Measurements from ENCODE around the gene CYSLTR1. TPM values are rescaled to one million over a fixed set of nuclear protein-coding genes. Genes with fewer than 3 reads are reported as not detected.

CYSLTR1 gene
- total and polyA plus RNA-seq, 2 experiments from 2014 or later, result 0.11 to 0.43 TPM

- Histone ChIP-seq H3K36me3 (replicated peaks; ENCODE audit: insufficient read depth, low read depth) (no peaks in the 10 kb centered on the region), H3K27me3 (no peaks in the 10 kb centered on the region), H2AFZ (no peak overlapping the region), H3K4me3 (no peak overlapping the region), H3K4me2 (no peak overlapping the region), H3K4me1 (ENCODE audit: insufficient read depth) (no peaks in the 10 kb centered on the region), H3K79me2 (no peaks in the 10 kb centered on the region), H3K9me2 (replicated peaks; ENCODE audit: insufficient read depth) (no peaks in the 10 kb centered on the region), H4K20me1 (ENCODE audit: insufficient read depth, poor library complexity, severe bottlenecking) (no peaks in the 10 kb centered on the region), H3K9me3 (ENCODE audit: low read depth) (no peaks in the 10 kb centered on the region), H3K27ac (no peak overlapping the region)
- WGBS (ENCODE audit: low lambda C conversion rate, missing lambda C conversion rate), result 50% methylated on average over 1 of the region's 1 CpG
- DNase-seq (ENCODE audit: low spot score), result no peak
- TF ChIP-seq EZH2 (IDR thresholded peaks at IDR 0.05; ENCODE audit: borderline replicate concordance) (no peak), EZH2phosphoT487 (IDR thresholded peaks at IDR 0.05; ENCODE audit: low read depth, severe bottlenecking, unreplicated experiment) (no peak)
- TF ChIP-seq, protein P1, sequence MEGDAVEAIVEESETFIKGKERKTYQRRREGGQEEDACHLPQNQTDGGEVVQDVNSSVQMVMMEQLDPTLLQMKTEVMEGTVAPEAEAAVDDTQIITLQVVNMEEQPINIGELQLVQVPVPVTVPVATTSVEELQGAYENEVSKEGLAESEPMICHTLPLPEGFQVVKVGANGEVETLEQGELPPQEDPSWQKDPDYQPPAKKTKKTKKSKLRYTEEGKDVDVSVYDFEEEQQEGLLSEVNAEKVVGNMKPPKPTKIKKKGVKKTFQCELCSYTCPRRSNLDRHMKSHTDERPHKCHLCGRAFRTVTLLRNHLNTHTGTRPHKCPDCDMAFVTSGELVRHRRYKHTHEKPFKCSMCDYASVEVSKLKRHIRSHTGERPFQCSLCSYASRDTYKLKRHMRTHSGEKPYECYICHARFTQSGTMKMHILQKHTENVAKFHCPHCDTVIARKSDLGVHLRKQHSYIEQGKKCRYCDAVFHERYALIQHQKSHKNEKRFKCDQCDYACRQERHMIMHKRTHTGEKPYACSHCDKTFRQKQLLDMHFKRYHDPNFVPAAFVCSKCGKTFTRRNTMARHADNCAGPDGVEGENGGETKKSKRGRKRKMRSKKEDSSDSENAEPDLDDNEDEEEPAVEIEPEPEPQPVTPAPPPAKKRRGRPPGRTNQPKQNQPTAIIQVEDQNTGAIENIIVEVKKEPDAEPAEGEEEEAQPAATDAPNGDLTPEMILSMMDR (IDR thresholded peaks at IDR 0.05; ENCODE audit: poor library complexity), result no peak
Observed at GRCh38 chrX:78330540-78330939, 3.1 kb upstream of the CYSLTR1 start.

DNA sequence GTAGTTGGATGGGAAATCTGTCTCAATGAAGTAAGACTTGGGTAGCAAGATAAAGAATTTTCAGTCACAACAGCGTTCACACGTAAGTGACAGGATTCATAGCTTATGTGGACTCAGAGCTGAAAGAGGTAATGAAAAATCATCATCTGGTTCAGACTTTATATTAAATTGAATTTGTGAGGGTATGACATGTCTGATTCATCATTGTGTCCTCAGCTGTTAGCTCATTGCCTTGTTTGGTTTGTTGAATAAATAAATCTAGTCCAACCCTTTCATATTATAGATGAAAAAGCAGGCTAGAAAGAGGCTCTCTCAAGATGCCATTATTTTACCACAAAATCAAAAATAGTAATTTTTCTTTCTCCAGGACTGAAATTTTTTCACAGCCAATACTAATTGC, 2.7 kb upstream of the CYSLTR1 start:
- Histone ChIP-seq H3K27ac (no peak overlapping the region), H3K27me3 (no peaks in the 10 kb centered on the region), H3K9me3 (ENCODE audit: low read depth) (no peaks in the 10 kb centered on the region), H3K9me2 (replicated peaks; ENCODE audit: insufficient read depth) (no peaks in the 10 kb centered on the region), H2AFZ (no peak overlapping the region), H3K4me1 (ENCODE audit: insufficient read depth) (no peaks in the 10 kb centered on the region), H3K4me3 (no peak overlapping the region), H3K36me3 (replicated peaks; ENCODE audit: insufficient read depth, low read depth) (no peaks in the 10 kb centered on the region), H3K79me2 (no peaks in the 10 kb centered on the region), H4K20me1 (ENCODE audit: insufficient read depth, poor library complexity, severe bottlenecking) (no peaks in the 10 kb centered on the region), H3K4me2 (no peak overlapping the region)
- TF ChIP-seq EZH2phosphoT487 (IDR thresholded peaks at IDR 0.05; ENCODE audit: low read depth, severe bottlenecking, unreplicated experiment) (no peak), EZH2 (IDR thresholded peaks at IDR 0.05; ENCODE audit: borderline replicate concordance) (no peak)
- TF ChIP-seq, protein P1 (IDR thresholded peaks at IDR 0.05; ENCODE audit: poor library complexity), result no peak
- no peak for DNase-seq (ENCODE audit: low spot score)
- 78% methylated on average over 2 of the region's 2 CpGs for WGBS (ENCODE audit: low lambda C conversion rate, missing lambda C conversion rate)

DNA sequence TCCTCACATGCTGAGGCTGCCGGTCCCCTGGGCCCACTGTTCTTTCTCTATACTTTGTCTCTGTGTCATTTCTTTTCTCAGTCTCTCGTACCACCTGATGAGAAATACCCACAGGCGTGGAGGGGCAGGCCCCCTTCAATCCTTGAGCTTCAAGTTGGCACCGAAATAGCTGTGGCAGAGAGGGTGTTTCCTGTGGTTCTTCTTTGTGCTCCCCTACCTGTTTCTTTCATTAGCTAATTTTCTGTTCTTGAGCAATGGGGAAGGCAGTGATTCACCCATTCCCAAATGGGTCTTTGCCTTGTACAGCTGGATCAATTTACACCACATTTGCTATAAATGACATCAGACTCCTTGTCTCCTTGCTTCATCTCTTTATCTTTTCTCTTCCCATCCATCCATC, 2.1 kb upstream of the CYSLTR1 start:
- H4K20me1 ChIP-seq (ENCODE audit: insufficient read depth, poor library complexity, severe bottlenecking), result no peaks in the 10 kb centered on the region
- no peaks in the 10 kb centered on the region for H3K9me2 ChIP-seq (replicated peaks; ENCODE audit: insufficient read depth)
- no peak overlapping the region for H2AFZ ChIP-seq
- H3K4me1 ChIP-seq (ENCODE audit: insufficient read depth), result no peaks in the 10 kb centered on the region
- TF ChIP-seq EZH2phosphoT487 (IDR thresholded peaks at IDR 0.05; ENCODE audit: low read depth, severe bottlenecking, unreplicated experiment) (no peak), EZH2 (IDR thresholded peaks at IDR 0.05; ENCODE audit: borderline replicate concordance) (no peak)
- TF ChIP-seq, protein P1 (IDR thresholded peaks at IDR 0.05; ENCODE audit: poor library complexity), result no peak
- WGBS (ENCODE audit: low lambda C conversion rate, missing lambda C conversion rate), result 57% methylated on average over 4 of the region's 4 CpGs
- H3K79me2 ChIP-seq, result no peaks in the 10 kb centered on the region
- H3K27ac ChIP-seq, result no peak overlapping the region
- no peak for DNase-seq (ENCODE audit: low spot score)
- H3K27me3 ChIP-seq, result no peaks in the 10 kb centered on the region
- no peak overlapping the region for H3K4me2 ChIP-seq
- no peaks in the 10 kb centered on the region for H3K36me3 ChIP-seq (replicated peaks; ENCODE audit: insufficient read depth, low read depth)
- H3K4me3 ChIP-seq, result no peak overlapping the region
- H3K9me3 ChIP-seq (ENCODE audit: low read depth), result no peaks in the 10 kb centered on the region

DNA sequence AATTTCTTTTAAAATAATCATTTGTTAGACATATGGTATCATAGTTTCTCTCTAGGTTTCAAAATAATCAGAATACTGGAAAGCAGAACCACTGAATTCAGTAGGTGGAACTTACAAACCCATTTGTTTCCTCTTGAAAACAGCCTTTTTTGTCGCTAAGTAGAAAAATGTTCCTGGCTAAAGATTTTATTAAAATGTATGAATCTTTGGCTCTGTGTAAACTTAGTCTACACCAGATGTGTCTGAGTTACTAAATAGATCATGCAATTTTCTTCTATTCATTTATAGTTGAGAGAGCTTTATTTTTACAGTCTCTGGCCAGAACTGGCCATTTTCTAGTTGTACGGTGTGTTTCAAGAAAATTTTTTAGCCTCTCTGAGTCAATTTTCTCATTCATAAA, 1.0 kb downstream of the CYSLTR1 start:
- H3K4me1 ChIP-seq (ENCODE audit: insufficient read depth), result no peaks in the 10 kb centered on the region
- no peak for DNase-seq (ENCODE audit: low spot score)
- no peaks in the 10 kb centered on the region for H3K27me3 ChIP-seq
- no peaks in the 10 kb centered on the region for H4K20me1 ChIP-seq (ENCODE audit: insufficient read depth, poor library complexity, severe bottlenecking)
- no peak overlapping the region for H3K27ac ChIP-seq
- no peak overlapping the region for H2AFZ ChIP-seq
- no peaks in the 10 kb centered on the region for H3K36me3 ChIP-seq (replicated peaks; ENCODE audit: insufficient read depth, low read depth)
- no peak overlapping the region for H3K4me3 ChIP-seq
- H3K9me3 ChIP-seq (ENCODE audit: low read depth), result no peaks in the 10 kb centered on the region
- H3K4me2 ChIP-seq, result no peak overlapping the region
- H3K9me2 ChIP-seq (replicated peaks; ENCODE audit: insufficient read depth), result no peaks in the 10 kb centered on the region
- WGBS (ENCODE audit: low lambda C conversion rate, missing lambda C conversion rate), result 78% methylated on average over 2 of the region's 2 CpGs
- H3K79me2 ChIP-seq, result no peaks in the 10 kb centered on the region
- TF ChIP-seq EZH2 (IDR thresholded peaks at IDR 0.05; ENCODE audit: borderline replicate concordance), result no peak
- no peak for TF ChIP-seq EZH2phosphoT487 (IDR thresholded peaks at IDR 0.05; ENCODE audit: low read depth, severe bottlenecking, unreplicated experiment)
- TF ChIP-seq, protein P1 (IDR thresholded peaks at IDR 0.05; ENCODE audit: poor library complexity), result no peak

Measured in hepatocyte (in vitro differentiated cells).